GM18868 (cell line): ENCODE data around the gene PPP3CA.

ENCODE experiments used
- ATAC-seq: cut with Tn5 transposase; IDR thresholded peaks from one replicate; pipeline ENCODE4 v1.9.1; 2021; ENCODE audit warnings: mild to moderate bottlenecking, moderate library complexity; ENCODE audit not compliant: unreplicated experiment

PPP3CA gene

GRCh38 chr4:101347267-101347556 is at the start of gene PPP3CA:
Gene PPP3CA (minus strand): TSS chr4:101347526.
- peak; percentile 15 for ATAC-seq

GRCh38 chr4:101393256-101393655 is 45.9 kb upstream of the PPP3CA start:
- ATAC-seq: no peak

GRCh38 chr4:101370663-101371210 is 23.4 kb upstream of the PPP3CA start:
- no peak for ATAC-seq

GRCh38 chr4:101367201-101367600 is 19.9 kb upstream of the PPP3CA start:
- no peak for ATAC-seq

- ATAC-seq: no peak
These were observed 19.0 kb upstream of the PPP3CA start for GRCh38 chr4:101366331-101366730.

- ATAC-seq: no peak
These were observed 10.4 kb upstream of the PPP3CA start for GRCh38 chr4:101357751-101358150.

GRCh38 chr4:101356928-101357327 is 9.6 kb upstream of the PPP3CA start:
- no peak for ATAC-seq

- peak; percentile 28 for ATAC-seq
These were observed 8.7 kb upstream of the PPP3CA start for GRCh38 chr4:101355767-101356702.

GRCh38 chr4:101355246-101355645 is 7.9 kb upstream of the PPP3CA start:
- ATAC-seq: peak; percentile 98

- no peak for ATAC-seq
These were observed 2.4 kb upstream of the PPP3CA start for GRCh38 chr4:101349801-101350064.

GRCh38 chr4:101348995-101349800 is 1.9 kb upstream of the PPP3CA start:
- no peak for ATAC-seq

GRCh38 chr4:101348367-101348827 is 1.1 kb upstream of the PPP3CA start:
- no peak for ATAC-seq

- peak; percentile 84 for ATAC-seq
These were observed 436 bp upstream of the PPP3CA start for GRCh38 chr4:101347557-101348366.

- ATAC-seq: peak; percentile 3
These were observed 717 bp downstream of the PPP3CA start for GRCh38 chr4:101346351-101347266.

- peak; percentile 5 for ATAC-seq
These were observed 1.6 kb downstream of the PPP3CA start for GRCh38 chr4:101345596-101346350.

GRCh38 chr4:101345271-101345595 is 2.1 kb downstream of the PPP3CA start:
- ATAC-seq: no peak

- no peak for ATAC-seq
These were observed 8.0 kb downstream of the PPP3CA start for GRCh38 chr4:101339332-101339731.

GRCh38 chr4:101337688-101338087 is 9.6 kb downstream of the PPP3CA start:
- ATAC-seq: no peak

- ATAC-seq: peak; percentile 65
These were observed 12.3 kb downstream of the PPP3CA start for GRCh38 chr4:101334963-101335572.
